ENCODE measurements around the gene GBE1.

The GBE1 gene

DNA sequence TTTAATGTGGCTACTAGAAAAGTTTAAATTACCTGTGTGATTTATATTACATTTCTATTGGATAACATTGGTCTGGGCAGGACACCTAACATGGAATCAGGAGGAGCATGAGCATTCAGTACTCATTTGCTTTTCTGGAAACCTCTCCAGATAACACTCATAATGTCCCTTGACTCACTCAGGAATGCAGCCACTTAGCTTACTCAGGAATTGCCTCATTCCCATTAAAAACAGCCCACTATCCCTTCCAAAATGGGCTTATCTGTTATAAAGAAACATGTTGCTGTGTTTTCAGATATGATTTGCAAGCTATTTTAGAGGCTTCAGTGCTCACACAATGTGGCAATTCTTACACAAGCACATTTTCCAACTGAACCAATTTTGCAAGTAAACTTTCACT is 17.1 kb downstream of the GBE1 start:
- peak in 1 of 2 experiments; percentile 49 for DNase-seq (ENCODE audit: low read depth in 1 of 2, low spot score in 1 of 2)
- TF ChIP-seq GABPA (IDR thresholded peaks at IDR 0.05; ENCODE audit: low read depth) (no peak), SPI1 (IDR thresholded peaks at IDR 0.05; ENCODE audit: borderline replicate concordance, low read depth) (no peak), POLR2AphosphoS5 (IDR thresholded peaks at IDR 0.05; ENCODE audit: low read depth) (no peak)
- TF ChIP-seq, protein P1, sequence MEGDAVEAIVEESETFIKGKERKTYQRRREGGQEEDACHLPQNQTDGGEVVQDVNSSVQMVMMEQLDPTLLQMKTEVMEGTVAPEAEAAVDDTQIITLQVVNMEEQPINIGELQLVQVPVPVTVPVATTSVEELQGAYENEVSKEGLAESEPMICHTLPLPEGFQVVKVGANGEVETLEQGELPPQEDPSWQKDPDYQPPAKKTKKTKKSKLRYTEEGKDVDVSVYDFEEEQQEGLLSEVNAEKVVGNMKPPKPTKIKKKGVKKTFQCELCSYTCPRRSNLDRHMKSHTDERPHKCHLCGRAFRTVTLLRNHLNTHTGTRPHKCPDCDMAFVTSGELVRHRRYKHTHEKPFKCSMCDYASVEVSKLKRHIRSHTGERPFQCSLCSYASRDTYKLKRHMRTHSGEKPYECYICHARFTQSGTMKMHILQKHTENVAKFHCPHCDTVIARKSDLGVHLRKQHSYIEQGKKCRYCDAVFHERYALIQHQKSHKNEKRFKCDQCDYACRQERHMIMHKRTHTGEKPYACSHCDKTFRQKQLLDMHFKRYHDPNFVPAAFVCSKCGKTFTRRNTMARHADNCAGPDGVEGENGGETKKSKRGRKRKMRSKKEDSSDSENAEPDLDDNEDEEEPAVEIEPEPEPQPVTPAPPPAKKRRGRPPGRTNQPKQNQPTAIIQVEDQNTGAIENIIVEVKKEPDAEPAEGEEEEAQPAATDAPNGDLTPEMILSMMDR (IDR thresholded peaks at IDR 0.05; ENCODE audit: insufficient read depth, low read length), result no peak
- TF ChIP-seq, protein P2, sequence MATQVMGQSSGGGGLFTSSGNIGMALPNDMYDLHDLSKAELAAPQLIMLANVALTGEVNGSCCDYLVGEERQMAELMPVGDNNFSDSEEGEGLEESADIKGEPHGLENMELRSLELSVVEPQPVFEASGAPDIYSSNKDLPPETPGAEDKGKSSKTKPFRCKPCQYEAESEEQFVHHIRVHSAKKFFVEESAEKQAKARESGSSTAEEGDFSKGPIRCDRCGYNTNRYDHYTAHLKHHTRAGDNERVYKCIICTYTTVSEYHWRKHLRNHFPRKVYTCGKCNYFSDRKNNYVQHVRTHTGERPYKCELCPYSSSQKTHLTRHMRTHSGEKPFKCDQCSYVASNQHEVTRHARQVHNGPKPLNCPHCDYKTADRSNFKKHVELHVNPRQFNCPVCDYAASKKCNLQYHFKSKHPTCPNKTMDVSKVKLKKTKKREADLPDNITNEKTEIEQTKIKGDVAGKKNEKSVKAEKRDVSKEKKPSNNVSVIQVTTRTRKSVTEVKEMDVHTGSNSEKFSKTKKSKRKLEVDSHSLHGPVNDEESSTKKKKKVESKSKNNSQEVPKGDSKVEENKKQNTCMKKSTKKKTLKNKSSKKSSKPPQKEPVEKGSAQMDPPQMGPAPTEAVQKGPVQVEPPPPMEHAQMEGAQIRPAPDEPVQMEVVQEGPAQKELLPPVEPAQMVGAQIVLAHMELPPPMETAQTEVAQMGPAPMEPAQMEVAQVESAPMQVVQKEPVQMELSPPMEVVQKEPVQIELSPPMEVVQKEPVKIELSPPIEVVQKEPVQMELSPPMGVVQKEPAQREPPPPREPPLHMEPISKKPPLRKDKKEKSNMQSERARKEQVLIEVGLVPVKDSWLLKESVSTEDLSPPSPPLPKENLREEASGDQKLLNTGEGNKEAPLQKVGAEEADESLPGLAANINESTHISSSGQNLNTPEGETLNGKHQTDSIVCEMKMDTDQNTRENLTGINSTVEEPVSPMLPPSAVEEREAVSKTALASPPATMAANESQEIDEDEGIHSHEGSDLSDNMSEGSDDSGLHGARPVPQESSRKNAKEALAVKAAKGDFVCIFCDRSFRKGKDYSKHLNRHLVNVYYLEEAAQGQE (IDR thresholded peaks at IDR 0.05; ENCODE audit: insufficient replicate concordance, low read depth), result no peak
- Histone ChIP-seq H3K27me3 (ENCODE audit: insufficient read depth, poor library complexity, severe bottlenecking) (no peaks in the 10 kb centered on the region), H3K27ac (replicated peaks) (peak overlapping the region; percentile 72), H3K4me3 (replicated peaks; ENCODE audit: insufficient read depth, low read length) (no peak overlapping the region)

DNA sequence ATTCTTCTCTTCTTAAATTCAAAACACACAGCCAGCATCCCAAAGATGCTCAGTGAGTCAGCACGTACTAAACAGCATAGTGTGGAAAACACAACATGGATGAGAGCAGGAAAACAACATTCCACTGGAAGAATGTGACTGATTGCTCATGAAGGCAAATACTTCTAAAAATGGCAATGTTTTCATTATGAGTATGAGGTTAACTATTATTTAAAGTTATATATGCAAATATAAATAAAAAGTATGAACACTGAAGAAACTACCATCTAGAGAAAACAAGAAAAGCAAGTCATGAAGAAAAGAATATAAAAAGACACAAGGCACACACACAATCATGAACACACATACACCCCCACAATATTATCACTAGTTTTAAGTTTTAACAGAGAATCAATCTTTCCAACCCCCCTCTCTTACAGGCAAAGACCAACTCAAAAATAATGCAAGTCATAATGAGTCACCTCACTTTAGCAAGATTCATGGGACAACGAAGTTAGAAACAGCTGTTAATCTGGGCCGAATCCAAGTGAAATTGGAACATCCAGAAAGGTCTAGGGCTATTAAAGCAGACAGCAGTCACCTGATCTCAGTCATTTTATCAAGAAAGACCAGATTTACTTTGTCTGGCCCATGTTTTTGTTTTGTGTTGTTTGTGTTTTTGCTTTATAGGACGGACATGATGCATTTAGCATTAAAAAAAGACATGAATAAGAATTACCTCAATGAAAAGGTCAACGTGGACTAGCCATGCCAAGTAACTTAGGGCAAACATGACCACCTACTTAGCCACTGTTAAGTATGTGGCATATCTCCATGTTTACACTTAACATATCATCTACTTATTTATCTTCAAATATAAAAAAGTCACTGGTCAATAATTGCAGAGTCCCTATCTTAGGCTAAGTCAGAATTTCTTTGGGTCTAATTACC is 18.1 kb downstream of the GBE1 start:
- TF ChIP-seq POLR2AphosphoS5 (IDR thresholded peaks at IDR 0.05; ENCODE audit: low read depth), result no peak
- TF ChIP-seq, protein P1 (IDR thresholded peaks at IDR 0.05; ENCODE audit: insufficient read depth, low read length), result no peak
- TF ChIP-seq, protein P2 (IDR thresholded peaks at IDR 0.05; ENCODE audit: insufficient replicate concordance, low read depth), result no peak
- TF ChIP-seq GABPA (IDR thresholded peaks at IDR 0.05; ENCODE audit: low read depth), result no peak
- no peak for TF ChIP-seq SPI1 (IDR thresholded peaks at IDR 0.05; ENCODE audit: borderline replicate concordance, low read depth)
- H3K27me3 ChIP-seq (ENCODE audit: insufficient read depth, poor library complexity, severe bottlenecking), result no peaks in the 10 kb centered on the region
- peak; percentile 34 to 49 for DNase-seq (ENCODE audit: low read depth in 1 of 2, low spot score in 1 of 2)
- H3K27ac ChIP-seq (replicated peaks), result peak overlapping the region; percentile 72
- H3K4me3 ChIP-seq (replicated peaks; ENCODE audit: insufficient read depth, low read length), result no peak overlapping the region

DNA sequence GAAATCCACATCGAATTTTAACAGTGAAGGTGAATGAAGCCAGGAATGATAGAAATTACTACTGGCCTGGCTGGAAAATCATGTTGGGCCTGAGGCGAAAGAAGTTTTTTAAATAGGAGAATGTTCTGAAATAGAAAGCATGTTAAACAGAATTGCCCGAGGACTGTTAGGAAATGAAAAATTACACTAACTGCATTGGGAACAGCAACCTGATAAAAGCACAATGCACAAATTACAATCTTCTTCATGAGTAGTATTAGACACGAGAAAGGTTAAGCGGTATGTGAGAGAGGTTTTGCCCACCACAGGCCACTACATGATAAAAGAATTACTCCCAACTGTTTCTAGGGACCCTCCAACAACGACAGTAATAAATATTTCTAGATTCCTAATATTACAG is 18.9 kb downstream of the GBE1 start:
- Histone ChIP-seq H3K27ac (replicated peaks) (peak overlapping the region; percentile 72; the same call in 1 of the 2 replicates), H3K4me3 (replicated peaks; ENCODE audit: insufficient read depth, low read length) (no peak overlapping the region), H3K27me3 (ENCODE audit: insufficient read depth, poor library complexity, severe bottlenecking) (no peaks in the 10 kb centered on the region)
- DNase-seq (ENCODE audit: low read depth in 1 of 2, low spot score in 1 of 2), result no peak
- no peak for TF ChIP-seq SPI1 (IDR thresholded peaks at IDR 0.05; ENCODE audit: borderline replicate concordance, low read depth)
- TF ChIP-seq, protein P1 (IDR thresholded peaks at IDR 0.05; ENCODE audit: insufficient read depth, low read length), result no peak
- TF ChIP-seq, protein P2 (IDR thresholded peaks at IDR 0.05; ENCODE audit: insufficient replicate concordance, low read depth), result no peak
- TF ChIP-seq POLR2AphosphoS5 (IDR thresholded peaks at IDR 0.05; ENCODE audit: low read depth), result no peak
- TF ChIP-seq GABPA (IDR thresholded peaks at IDR 0.05; ENCODE audit: low read depth), result no peak
